Kidney (tissue), 14 donors: ENCODE data around the gene CHIT1. TPM values are rescaled to one million over a fixed set of nuclear protein-coding genes. Genes with fewer than 3 reads are reported as not detected.

ENCODE experiments used
- DNase-seq, 5 donors: peaks; one replicate each; pipeline ENCODE4 v3.0.0-alpha.2; 2013 to 2020
- FAIRE-seq: peaks from 2 replicates; lab custom pipeline; 2012; peaks lifted over from hg19 to GRCh38; lab: Jason Lieb, UNC
- H3K27ac ChIP-seq, 2 donors: one replicate each; pipeline ENCODE4 v1.7.0; 2013; ENCODE audit warnings: low read depth in 2 of 2, low read length in 2 of 2, inconsistent platforms in 1 of 2
- H3K27me3 ChIP-seq: one replicate; pipeline ENCODE4 v1.7.1; 2013; ENCODE audit warnings: low read length, inconsistent platforms; ENCODE audit not compliant: control insufficient read depth, insufficient read depth
- H3K36me3 ChIP-seq, 3 donors: one replicate each; pipeline versions ENCODE4 v1.7.0 to v1.7.1; 2013; ENCODE audit warnings: low read length in 3 of 3, control low read depth in 1 of 3, inconsistent platforms in 1 of 3; ENCODE audit not compliant: insufficient read depth in 3 of 3, control insufficient read depth in 2 of 3
- H3K4me1 ChIP-seq, 3 donors: one replicate each; pipeline versions ENCODE4 v1.7.0 to v1.7.1; 2013; ENCODE audit warnings: low read length in 3 of 3, inconsistent platforms in 1 of 3, low read depth in 1 of 3; ENCODE audit not compliant: control insufficient read depth in 2 of 3, insufficient read depth in 2 of 3
- H3K4me3 ChIP-seq, 3 donors: one replicate each; pipeline versions ENCODE4 v1.7.0 to v1.8.1; 2013; ENCODE audit warnings: low read length in 3 of 3, control low read depth in 1 of 3, inconsistent platforms in 1 of 3
- H3K9ac ChIP-seq, 3 donors: one replicate each; pipeline versions ENCODE4 v1.7.0 to v1.7.1; 2013; ENCODE audit warnings: low read length in 3 of 3, control low read depth in 1 of 3, inconsistent platforms in 1 of 3
- H3K9me3 ChIP-seq, 3 donors: one replicate each; pipeline versions ENCODE4 v1.7.0 to v1.7.1; 2013; ENCODE audit warnings: low read length in 3 of 3, control low read depth in 1 of 3, inconsistent platforms in 1 of 3; ENCODE audit not compliant: control insufficient read depth in 2 of 3, insufficient read depth in 1 of 3
- intact Hi-C: fragments of 100-400 bp; cut with DNase I; formaldehyde crosslinking; loops from one replicate; pipeline ENCODE4 v1.11.1; 2022
- polyA plus RNA-seq: library from polyadenylated mRNA; stranded (reverse); fragments of 350-450 nt; fragmentation: Illumina TruSeq; extraction: RNeasy Lipid Tissue Mini Kit (QIAGEN cat#74804); gene quantifications from one replicate; pipeline ENCODE4 v1.2.3, GENCODE V29; 2014; ENCODE audit warnings: low read depth, low replicate concordance; ENCODE audit not compliant: insufficient read depth
- total RNA-seq: library from RNA; stranded (reverse); fragmentation: NEBNext Ultra II Directional; extraction: Animal tissue kit (Norgen Biotek cat#: 25700); gene quantifications from one replicate; pipeline ENCODE4 v1.2.1, GENCODE V29; 2021
- TF ChIP-seq, protein P1 (sequence below): IDR thresholded peaks from 3 replicates; pipeline ENCODE4 v1.5.1; 2012; ENCODE audit warnings: mild to moderate bottlenecking, moderate library complexity, borderline replicate concordance; ENCODE audit not compliant: insufficient read depth; ENCODE audit errors: extremely low read depth
- donor health status: control.
- donor health status: control.
- donor health status: control.
- donor health status: control.
- donor health status: control.
- donor health status: DM: yes; HTN: yes; CAD: no.
- donor health status: Normal renal cell carcinoma (clear cell type).

CHIT1 gene
- total and polyA plus RNA-seq, 2 donors from 2014 or later: 1.1 TPM; not detected in 1

DNA sequence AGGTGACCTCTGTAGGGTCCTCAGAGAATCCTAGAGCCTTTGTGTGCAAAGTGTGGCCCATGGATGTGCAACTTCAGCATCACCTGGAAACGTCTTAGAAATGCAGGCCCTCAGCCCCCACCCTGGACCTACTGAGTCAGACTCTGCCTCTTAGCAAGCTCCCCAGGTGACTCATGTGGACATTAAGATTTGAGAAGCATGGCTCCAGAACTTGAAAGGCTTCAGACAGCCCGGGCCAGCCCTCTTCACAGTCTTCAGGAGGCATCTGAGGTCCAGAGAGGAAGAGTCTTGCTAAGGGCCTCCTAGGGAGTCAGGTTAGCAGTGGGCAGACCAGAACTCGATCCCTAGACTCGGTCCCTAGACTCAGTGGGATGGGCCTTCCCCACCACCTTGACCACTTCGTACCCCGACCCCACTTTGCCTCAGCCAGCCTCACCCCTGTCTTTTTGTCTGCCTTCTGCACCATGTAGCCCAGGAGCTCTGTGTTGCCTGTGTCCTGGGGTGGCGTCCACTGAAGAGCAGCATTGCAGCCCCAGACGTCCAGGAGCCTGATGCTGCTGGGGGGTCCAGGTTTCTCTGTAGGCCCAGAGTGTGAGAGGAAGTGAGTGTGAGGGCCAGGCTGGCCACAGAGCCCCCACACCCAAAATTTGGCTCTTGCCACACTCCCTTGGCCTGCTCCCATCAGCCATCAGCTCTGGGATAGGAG is 58.7 kb downstream of the CHIT1 start:
- FAIRE-seq: no peak

DNA sequence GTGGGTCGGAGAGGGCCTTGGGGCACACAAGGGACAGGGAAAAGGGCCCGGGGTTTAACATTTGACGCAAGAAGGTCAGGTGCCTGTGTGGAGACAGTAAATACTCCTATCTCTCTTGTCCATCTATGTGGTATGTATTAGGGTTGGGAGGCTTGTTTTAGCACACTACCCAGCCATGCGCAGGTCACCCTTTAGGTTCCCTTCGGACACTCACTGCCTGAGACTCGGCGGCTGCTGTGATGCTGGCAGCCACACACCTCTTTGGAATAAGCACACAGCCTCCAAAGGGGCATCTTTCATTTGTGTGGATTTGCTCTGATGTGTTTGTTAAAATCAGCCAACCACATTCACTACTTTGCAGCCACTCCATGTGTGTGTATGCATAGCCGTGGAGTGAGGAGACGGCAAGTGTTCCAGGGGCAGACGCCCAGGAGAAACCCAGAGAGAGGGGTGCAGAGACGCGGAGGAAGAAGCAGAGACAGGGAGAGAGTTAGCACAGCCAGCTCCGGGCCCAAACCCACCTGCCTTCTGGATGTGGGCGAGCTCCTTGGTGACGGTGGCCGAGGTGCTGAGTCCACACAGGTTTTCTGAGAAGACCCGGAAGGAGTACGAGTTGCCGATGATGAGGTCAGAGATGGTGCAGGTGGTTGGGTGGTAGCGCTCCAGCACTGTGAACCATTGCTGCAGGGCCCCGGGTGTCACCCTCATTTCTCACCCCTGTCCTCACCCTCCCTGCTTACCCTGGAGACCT is 59.5 kb downstream of the CHIT1 start:
- H3K4me1 ChIP-seq: peaks cover 0 to 5% (median 0%) of the 10 kb centered on the region in 3 donors
- no peak overlapping the region for H3K27ac ChIP-seq
- no peak for FAIRE-seq
- peak in 1 of 5 donors; percentile 49 for DNase-seq
- no peak overlapping the region for H3K4me3 ChIP-seq
- intact Hi-C loops: no loop called here
- no peak overlapping the region for H3K9ac ChIP-seq
- no peaks in the 10 kb centered on the region for H3K36me3 ChIP-seq
- TF ChIP-seq, protein P1, sequence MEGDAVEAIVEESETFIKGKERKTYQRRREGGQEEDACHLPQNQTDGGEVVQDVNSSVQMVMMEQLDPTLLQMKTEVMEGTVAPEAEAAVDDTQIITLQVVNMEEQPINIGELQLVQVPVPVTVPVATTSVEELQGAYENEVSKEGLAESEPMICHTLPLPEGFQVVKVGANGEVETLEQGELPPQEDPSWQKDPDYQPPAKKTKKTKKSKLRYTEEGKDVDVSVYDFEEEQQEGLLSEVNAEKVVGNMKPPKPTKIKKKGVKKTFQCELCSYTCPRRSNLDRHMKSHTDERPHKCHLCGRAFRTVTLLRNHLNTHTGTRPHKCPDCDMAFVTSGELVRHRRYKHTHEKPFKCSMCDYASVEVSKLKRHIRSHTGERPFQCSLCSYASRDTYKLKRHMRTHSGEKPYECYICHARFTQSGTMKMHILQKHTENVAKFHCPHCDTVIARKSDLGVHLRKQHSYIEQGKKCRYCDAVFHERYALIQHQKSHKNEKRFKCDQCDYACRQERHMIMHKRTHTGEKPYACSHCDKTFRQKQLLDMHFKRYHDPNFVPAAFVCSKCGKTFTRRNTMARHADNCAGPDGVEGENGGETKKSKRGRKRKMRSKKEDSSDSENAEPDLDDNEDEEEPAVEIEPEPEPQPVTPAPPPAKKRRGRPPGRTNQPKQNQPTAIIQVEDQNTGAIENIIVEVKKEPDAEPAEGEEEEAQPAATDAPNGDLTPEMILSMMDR: no peak
- no peaks in the 10 kb centered on the region for H3K27me3 ChIP-seq
- no peaks in the 10 kb centered on the region for H3K9me3 ChIP-seq

More for the DNA sequence above, 58.7 kb downstream of the CHIT1 start:
- H3K27ac ChIP-seq: no peak overlapping the region
- peak in 1 of 5 donors; percentile 26 for DNase-seq
- H3K9me3 ChIP-seq: no peaks in the 10 kb centered on the region
- TF ChIP-seq, protein P1: no peak
- H3K36me3 ChIP-seq: no peaks in the 10 kb centered on the region
- H3K27me3 ChIP-seq: no peaks in the 10 kb centered on the region
- no peak overlapping the region for H3K4me3 ChIP-seq
- intact Hi-C loops: no loop called here
- H3K9ac ChIP-seq: no peak overlapping the region
- H3K4me1 ChIP-seq: peaks cover 0 to 5% (median 0%) of the 10 kb centered on the region in 3 donors

DNA sequence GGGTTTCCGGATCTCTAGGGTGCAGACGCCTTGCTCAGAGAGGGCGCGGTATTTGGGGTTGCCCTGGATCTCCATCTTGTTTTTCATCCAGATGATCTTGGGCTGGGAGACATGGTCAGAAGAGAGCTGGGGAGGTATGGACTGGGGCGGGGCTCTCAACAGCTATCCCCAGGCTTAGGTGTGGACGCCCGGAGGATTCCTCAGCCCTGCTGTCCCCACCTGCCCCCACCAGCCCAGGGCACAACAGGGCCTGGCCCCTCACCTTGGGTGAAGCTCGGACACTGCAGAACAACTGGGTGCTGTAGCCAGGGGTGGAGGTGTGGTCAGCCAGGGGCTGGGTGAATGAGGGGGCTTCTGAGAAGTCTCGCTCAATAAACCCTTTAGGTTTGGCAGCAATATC is 60.5 kb downstream of the CHIT1 start:
- intact Hi-C loops: no loop called here
- DNase-seq: peak in 1 of 5 donors; percentile 39
- TF ChIP-seq, protein P1: no peak

More for the DNA sequence above, 60.5 kb downstream of the CHIT1 start:
- Histone ChIP-seq H3K9ac (no peak overlapping the region), H3K27me3 (no peaks in the 10 kb centered on the region), H3K27ac (no peak overlapping the region), H3K4me3 (no peak overlapping the region), H3K36me3 (no peaks in the 10 kb centered on the region), H3K9me3 (no peaks in the 10 kb centered on the region), H3K4me1 (peaks cover 0 to 5% (median 0%) of the 10 kb centered on the region in 3 donors)
- no peak for FAIRE-seq
